ENCODE results near the gene ASCC3. TPM values are rescaled to one million over a fixed set of nuclear protein-coding genes. Genes with fewer than 3 reads are reported as not detected.
A peak's percentile ranks its signal among the peaks of the same experiment; 100 is the strongest.

Gene ASCC3
- total and polyA plus RNA-seq, 5 experiments from 2014 or later: 18.0 to 42.3 (median 24.6) TPM

GRCh38 chr6:100730001-100730980, 150.8 kb downstream of the ASCC3 start:
- H3K27me3 Mint-ChIP-seq: no peaks in the 10 kb centered on the region
- H3K4me1 Mint-ChIP-seq: peaks cover 0 to 6% (median 2%) of the 10 kb centered on the region in 4 donors
- POLR2A ChIA-PET: no interaction called here
- ATAC-seq (no peak), DNase-seq (no peak)
- H3K36me3 Mint-ChIP-seq: peaks cover 0 to 10% (median 8%) of the 10 kb centered on the region in 3 donors
- H3K9me3 Mint-ChIP-seq: no peaks in the 10 kb centered on the region
- H3K27ac Mint-ChIP-seq: no peak overlapping the region
- H3K4me3 Mint-ChIP-seq: no peak overlapping the region

- ATAC-seq (no peak), DNase-seq (no peak)
- H3K27me3 Mint-ChIP-seq: no peaks in the 10 kb centered on the region
- H3K36me3 Mint-ChIP-seq: peaks cover 9 to 29% (median 29%) of the 10 kb centered on the region in 3 donors
- H3K9me3 Mint-ChIP-seq: peaks cover 0 to 1% (median 0%) of the 10 kb centered on the region in 9 donors
- H3K4me1 Mint-ChIP-seq: peaks cover 0 to 9% (median 3%) of the 10 kb centered on the region in 4 donors
- no peak overlapping the region for H3K4me3 Mint-ChIP-seq
- H3K27ac Mint-ChIP-seq: no peak overlapping the region
- POLR2A ChIA-PET: no interaction called here
Observed at GRCh38 chr6:100726666-100727065, 154.5 kb downstream of the ASCC3 start.

- no peak for ATAC-seq
- peaks cover 12 to 16% (median 13%) of the 10 kb centered on the region in 4 donors for H3K4me1 Mint-ChIP-seq
- H3K27me3 Mint-ChIP-seq: no peaks in the 10 kb centered on the region
- POLR2A ChIA-PET: no interaction called here
- peaks cover 9 to 34% (median 27%) of the 10 kb centered on the region in 3 donors for H3K36me3 Mint-ChIP-seq
- peaks cover 0 to 1% (median 0%) of the 10 kb centered on the region in 9 donors for H3K9me3 Mint-ChIP-seq
- peak overlapping the region in 4 of 10 donors; percentile 3 to 57 (median 24) for H3K27ac Mint-ChIP-seq
- no peak for DNase-seq
- no peak overlapping the region for H3K4me3 Mint-ChIP-seq
Observed at GRCh38 chr6:100724696-100725095, 156.4 kb downstream of the ASCC3 start.

DNA sequence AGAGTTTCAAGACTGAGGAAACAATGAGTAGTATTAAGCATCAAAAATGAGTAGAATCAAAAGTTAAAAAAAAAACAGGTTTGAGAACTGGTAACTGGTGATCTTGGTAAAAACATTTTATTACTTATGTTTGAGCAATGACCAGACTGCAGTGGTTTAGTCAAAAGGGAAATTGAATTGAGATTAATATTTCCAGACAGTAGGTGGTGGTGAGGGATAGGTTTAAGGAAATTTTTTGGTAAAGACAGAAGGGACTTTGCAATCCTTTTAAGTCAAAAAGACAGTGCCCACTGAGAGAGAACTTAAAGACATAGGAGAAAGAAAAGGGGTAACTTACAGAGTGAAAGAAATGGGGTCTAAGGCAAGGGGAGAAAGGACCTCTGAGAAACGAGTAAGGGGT, 156.9 kb downstream of the ASCC3 start:
- no peak for DNase-seq
- POLR2A ChIA-PET: no interaction called here
- Mint-ChIP-seq H3K4me1 (peaks cover 12 to 16% (median 13%) of the 10 kb centered on the region in 4 donors), H3K9me3 (peaks cover 0 to 1% (median 0%) of the 10 kb centered on the region in 9 donors), H3K27ac (peak overlapping the region in 5 of 10 donors; percentile 3 to 57 (median 10)), H3K4me3 (no peak overlapping the region), H3K36me3 (peaks cover 9 to 34% (median 27%) of the 10 kb centered on the region in 3 donors), H3K27me3 (no peaks in the 10 kb centered on the region)
- no peak for ATAC-seq

DNA sequence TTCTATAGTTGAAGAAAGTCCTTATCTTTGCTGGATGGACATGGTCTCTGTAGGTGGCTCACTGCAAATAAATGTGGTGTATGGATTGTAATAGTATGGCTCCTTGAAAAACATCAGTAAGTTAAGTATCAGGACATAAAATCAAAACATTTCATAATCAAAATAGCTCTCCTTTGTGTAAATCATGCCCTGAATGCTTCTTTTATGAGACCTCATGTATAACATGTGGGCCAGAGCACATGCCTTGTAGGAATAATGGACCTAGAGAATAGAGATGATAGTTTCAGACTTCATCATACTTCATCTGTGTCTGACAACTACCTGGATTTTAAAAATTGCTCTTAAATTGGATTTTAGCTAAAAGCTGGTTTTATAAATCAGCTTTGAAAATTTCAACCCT, 159.9 kb downstream of the ASCC3 start:
- POLR2A ChIA-PET: no interaction called here
- ATAC-seq (no peak), DNase-seq (no peak)
- Mint-ChIP-seq H3K4me1 (peaks cover 10 to 16% (median 11%) of the 10 kb centered on the region in 4 donors), H3K4me3 (no peak overlapping the region), H3K27me3 (no peaks in the 10 kb centered on the region), H3K27ac (peak overlapping the region in 2 of 10 donors; percentile 10 to 59), H3K9me3 (peaks cover 0 to 1% (median 0%) of the 10 kb centered on the region in 9 donors), H3K36me3 (peaks cover 9 to 43% (median 35%) of the 10 kb centered on the region in 3 donors)

DNA sequence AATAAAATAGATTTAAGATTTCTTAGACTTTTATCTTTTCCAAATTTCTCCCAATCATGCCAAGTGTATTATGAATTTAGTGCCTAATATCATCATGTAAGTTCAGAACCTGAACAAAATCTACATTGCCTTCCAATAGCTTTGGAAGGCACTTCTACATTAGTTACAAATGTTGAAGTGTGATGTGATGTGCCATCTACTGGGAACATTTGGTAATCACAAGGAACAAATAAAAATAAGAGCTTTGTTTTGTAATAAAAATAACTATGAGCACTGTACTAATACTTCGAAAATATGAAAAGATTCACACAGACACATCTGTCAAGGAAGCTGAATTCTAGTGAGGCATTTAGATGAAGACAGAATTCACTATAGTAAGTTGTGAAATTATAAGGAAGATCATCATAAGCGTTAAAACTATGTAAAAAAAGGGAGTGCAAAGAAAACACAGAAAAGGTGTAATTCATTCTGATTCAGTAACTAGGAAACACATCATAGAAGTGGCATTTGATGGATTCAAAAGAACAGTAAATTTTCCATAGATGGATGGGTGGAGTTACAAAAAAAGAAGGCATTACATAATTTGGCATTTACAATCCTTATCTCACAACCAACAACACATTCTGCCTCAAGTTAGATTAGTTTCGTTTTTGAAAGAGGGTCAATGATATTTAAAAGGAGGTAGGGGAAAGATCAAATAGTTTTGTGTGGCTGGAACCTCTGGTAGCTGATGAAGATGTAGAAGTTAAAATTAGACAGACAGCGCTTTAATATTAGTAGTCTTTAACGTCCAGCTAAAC, 161.0 kb downstream of the ASCC3 start:
- H3K4me3 Mint-ChIP-seq: peak overlapping the region in 5 of 10 donors; percentile 2 to 54 (median 45)
- POLR2A ChIA-PET: no interaction called here
- DNase-seq: no peak
- peaks cover 9 to 38% (median 32%) of the 10 kb centered on the region in 3 donors for H3K36me3 Mint-ChIP-seq
- H3K27ac Mint-ChIP-seq: peak overlapping the region in 4 of 10 donors; percentile 1 to 72 (median 24)
- H3K9me3 Mint-ChIP-seq: peaks cover 0 to 1% (median 0%) of the 10 kb centered on the region in 9 donors
- peaks cover 10 to 16% (median 11%) of the 10 kb centered on the region in 4 donors for H3K4me1 Mint-ChIP-seq
- H3K27me3 Mint-ChIP-seq: no peaks in the 10 kb centered on the region
- no peak for ATAC-seq

DNA sequence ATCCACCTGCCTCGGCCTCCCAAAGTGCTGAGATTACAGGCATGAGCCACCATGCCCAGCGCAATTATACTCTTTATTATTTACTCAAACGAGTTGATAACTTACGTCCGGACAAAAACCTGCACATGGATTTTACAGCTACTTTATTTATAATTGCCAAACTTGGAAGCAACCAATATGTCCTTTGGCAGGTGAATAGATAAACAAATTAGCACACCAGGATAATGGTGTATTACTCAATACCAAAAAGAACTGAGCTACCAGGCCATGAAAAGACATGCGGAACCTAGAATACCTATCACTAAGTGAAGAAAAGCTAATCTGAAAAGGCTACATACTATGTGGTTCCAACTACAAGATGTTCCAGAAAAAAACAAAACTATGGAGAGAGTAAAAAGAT, 168.1 kb downstream of the ASCC3 start:
- no peaks in the 10 kb centered on the region for H3K9me3 Mint-ChIP-seq
- peaks cover 0 to 41% (median 33%) of the 10 kb centered on the region in 3 donors for H3K36me3 Mint-ChIP-seq
- DNase-seq (no peak), ATAC-seq (no peak)
- H3K4me3 Mint-ChIP-seq: no peak overlapping the region
- H3K4me1 Mint-ChIP-seq: no peaks in the 10 kb centered on the region
- no peak overlapping the region for H3K27ac Mint-ChIP-seq
- no peaks in the 10 kb centered on the region for H3K27me3 Mint-ChIP-seq
- POLR2A ChIA-PET: no interaction called here

DNA sequence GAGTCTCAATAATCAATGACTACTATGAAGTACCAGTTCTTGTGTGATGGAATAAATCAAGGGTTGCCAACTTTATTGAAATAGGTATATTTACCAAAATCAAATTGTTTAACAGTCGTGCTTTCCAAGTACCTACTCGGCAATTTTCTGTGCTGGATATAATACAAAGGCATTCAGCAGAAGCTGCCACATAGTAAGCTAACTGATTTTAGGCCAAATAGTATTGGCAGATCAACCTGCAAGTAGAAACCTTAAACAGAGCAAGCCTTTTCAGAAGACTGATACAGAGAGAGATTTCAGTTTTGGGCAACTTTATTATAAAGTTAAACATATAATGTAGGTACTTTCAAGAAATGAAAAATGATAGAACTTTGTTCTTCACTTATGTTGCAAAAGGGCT, 174.6 kb downstream of the ASCC3 start:
- Mint-ChIP-seq H3K4me1 (no peaks in the 10 kb centered on the region), H3K27me3 (no peaks in the 10 kb centered on the region), H3K9me3 (peaks cover 7 to 14% (median 10%) of the 10 kb centered on the region in 9 donors), H3K4me3 (no peak overlapping the region), H3K27ac (no peak overlapping the region), H3K36me3 (peaks cover 31 to 38% (median 37%) of the 10 kb centered on the region in 3 donors)
- DNase-seq (no peak), ATAC-seq (no peak)
- POLR2A ChIA-PET: no interaction called here

GRCh38 chr6:100704961-100705360, 176.2 kb downstream of the ASCC3 start:
- H3K4me1 Mint-ChIP-seq: no peaks in the 10 kb centered on the region
- no peak overlapping the region for H3K4me3 Mint-ChIP-seq
- DNase-seq (no peak), ATAC-seq (no peak)
- POLR2A ChIA-PET: no interaction called here
- peaks cover 10 to 20% (median 16%) of the 10 kb centered on the region in 9 donors for H3K9me3 Mint-ChIP-seq
- no peaks in the 10 kb centered on the region for H3K27me3 Mint-ChIP-seq
- H3K27ac Mint-ChIP-seq: no peak overlapping the region
- H3K36me3 Mint-ChIP-seq: peaks cover 36 to 50% (median 46%) of the 10 kb centered on the region in 3 donors

DNA sequence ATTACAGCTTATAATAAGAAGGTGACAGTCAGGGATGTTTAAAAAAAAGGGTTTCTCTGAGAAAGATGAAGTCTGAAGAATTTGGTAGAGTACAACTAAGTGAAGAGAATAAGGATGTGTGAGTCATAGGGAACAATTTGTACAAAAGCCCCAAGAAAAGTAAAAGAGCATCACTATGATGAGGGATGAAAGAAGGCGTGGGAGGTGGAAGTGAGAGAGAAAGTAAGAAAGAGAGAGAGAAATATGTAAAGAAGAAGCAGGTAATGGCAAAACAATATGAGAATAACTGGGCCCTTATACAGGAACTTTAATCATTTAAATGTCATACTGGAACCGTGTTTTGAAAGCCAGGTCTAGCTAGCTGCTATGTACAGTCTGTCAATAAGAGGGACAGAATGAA, 179.4 kb downstream of the ASCC3 start:
- peaks cover 10 to 28% (median 22%) of the 10 kb centered on the region in 9 donors for H3K9me3 Mint-ChIP-seq
- ATAC-seq (no peak), DNase-seq (no peak)
- POLR2A ChIA-PET: no interaction called here
- H3K4me3 Mint-ChIP-seq: no peak overlapping the region
- H3K27me3 Mint-ChIP-seq: no peaks in the 10 kb centered on the region
- peaks cover 0 to 8% (median 0%) of the 10 kb centered on the region in 4 donors for H3K4me1 Mint-ChIP-seq
- no peak overlapping the region for H3K27ac Mint-ChIP-seq
- peaks cover 44 to 61% (median 51%) of the 10 kb centered on the region in 3 donors for H3K36me3 Mint-ChIP-seq

DNA sequence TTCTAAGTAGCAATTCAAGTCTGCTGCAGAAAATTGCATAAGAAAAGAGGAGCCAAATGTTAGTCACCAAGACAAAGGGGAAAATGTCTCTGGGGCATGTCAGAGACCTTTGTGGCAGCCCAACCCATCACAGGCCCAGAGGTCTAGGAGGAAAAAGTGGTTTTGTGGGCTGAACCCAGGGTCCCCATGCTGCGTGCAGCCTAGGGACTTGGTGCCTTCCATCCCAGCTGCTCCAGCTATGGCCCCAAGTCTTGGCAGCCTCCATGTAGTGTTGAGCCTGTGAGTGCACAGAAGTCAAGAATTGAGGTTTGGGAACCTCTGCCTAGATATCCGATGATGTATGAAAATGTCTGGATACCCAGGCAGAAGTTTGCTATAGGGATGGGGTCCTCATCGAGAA, 181.1 kb downstream of the ASCC3 start:
- no peaks in the 10 kb centered on the region for H3K27me3 Mint-ChIP-seq
- peaks cover 36 to 53% (median 47%) of the 10 kb centered on the region in 3 donors for H3K36me3 Mint-ChIP-seq
- H3K4me3 Mint-ChIP-seq: no peak overlapping the region
- peaks cover 10 to 28% (median 22%) of the 10 kb centered on the region in 9 donors for H3K9me3 Mint-ChIP-seq
- H3K4me1 Mint-ChIP-seq: peaks cover 0 to 8% (median 0%) of the 10 kb centered on the region in 4 donors
- H3K27ac Mint-ChIP-seq: no peak overlapping the region
- ATAC-seq (no peak), DNase-seq (no peak)
- POLR2A ChIA-PET: no interaction called here

DNA sequence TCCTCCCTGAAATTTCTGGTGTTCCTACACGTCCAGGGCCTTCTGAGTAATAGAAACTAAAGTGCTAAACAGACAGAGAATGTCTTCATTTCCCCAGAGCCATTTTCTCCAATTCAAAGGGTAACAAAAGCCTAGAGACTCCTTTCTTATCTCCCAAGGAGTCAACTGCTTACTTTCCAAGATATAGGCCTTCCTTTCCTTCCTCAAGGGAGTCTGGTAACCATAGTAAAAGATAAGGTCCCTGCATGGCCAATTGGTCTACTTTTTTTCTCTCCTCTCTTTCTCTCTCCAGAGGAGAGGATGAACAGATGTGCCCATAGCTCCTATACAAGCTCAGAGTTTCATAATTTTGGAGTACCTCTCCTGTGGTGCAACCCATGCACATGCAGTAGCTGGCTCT, 185.7 kb downstream of the ASCC3 start:
- ATAC-seq (no peak), DNase-seq (no peak)
- H3K36me3 Mint-ChIP-seq: peaks cover 8 to 22% (median 20%) of the 10 kb centered on the region in 3 donors
- peaks cover 0 to 10% (median 7%) of the 10 kb centered on the region in 9 donors for H3K9me3 Mint-ChIP-seq
- no peaks in the 10 kb centered on the region for H3K27me3 Mint-ChIP-seq
- no peak overlapping the region for H3K4me3 Mint-ChIP-seq
- POLR2A ChIA-PET: no interaction called here
- no peak overlapping the region for H3K27ac Mint-ChIP-seq
- H3K4me1 Mint-ChIP-seq: peaks cover 0 to 8% (median 0%) of the 10 kb centered on the region in 4 donors

Data from naive thymus-derived CD8-positive, alpha-beta T cell (primary cell).